Neural cell (in vitro differentiated cells): ENCODE measurements around the gene UQCRQ. TPM values are rescaled to one million over a fixed set of nuclear protein-coding genes. Genes with fewer than 3 reads are reported as not detected.

Experiments used
- H2AFZ ChIP-seq: fragments of 200-600, 300-800 bp; sonication (generic), shearing (Covaris generic); 2 replicates; pipeline ENCODE4 v1.6.0; 2014; ENCODE audit warnings: low read depth, mild to moderate bottlenecking, antibody characterized with exemption, low read length, moderate library complexity
- H3F3A ChIP-seq: fragments of 200-600 bp; shearing (Covaris generic); 2 replicates; pipeline ENCODE4 v1.6.1; 2016; ENCODE audit warnings: mild to moderate bottlenecking, moderate library complexity, mixed read lengths, antibody characterized with exemption, low read length; ENCODE audit not compliant: insufficient read depth, poor library complexity, severe bottlenecking
- H3K27ac ChIP-seq: fragments of 200-600, 300-800 bp; sonication (generic), shearing (Covaris generic); 2 replicates; pipeline ENCODE4 v1.5.1; 2014; ENCODE audit warnings: mild to moderate bottlenecking, low read length, moderate library complexity
- H3K27me3 ChIP-seq: fragments of 300-800, 200-600 bp; sonication (generic), shearing (Covaris generic); 2 replicates; pipeline ENCODE4 v1.6.0; 2014; ENCODE audit warnings: mild to moderate bottlenecking, low read depth, low read length, moderate library complexity; ENCODE audit not compliant: insufficient read depth
- H3K36me3 ChIP-seq: fragments of 300-800, 200-600 bp; sonication (generic), shearing (Covaris generic); 2 replicates; pipeline ENCODE4 v1.5.1; 2014; ENCODE audit warnings: mild to moderate bottlenecking, antibody characterized with exemption, low read length, moderate library complexity; ENCODE audit not compliant: insufficient read depth
- H3K4me2 ChIP-seq: fragments of 300-800, 200-600 bp; sonication (generic), shearing (Covaris generic); 2 replicates; pipeline ENCODE4 v1.6.0; 2014; ENCODE audit warnings: mild to moderate bottlenecking, low read length
- H3K4me3 ChIP-seq: fragments of 300-800, 200-600 bp; sonication (generic), shearing (Covaris generic); 2 replicates; pipeline ENCODE4 v1.5.1; 2014; ENCODE audit warnings: mild to moderate bottlenecking, low read length, moderate library complexity
- H3K79me2 ChIP-seq: fragments of 200-600 bp; shearing (Covaris generic); replicated peaks from 2 replicates; pipeline ENCODE4 v1.6.0; 2014; ENCODE audit warnings: mild to moderate bottlenecking, low read length, moderate library complexity; ENCODE audit not compliant: insufficient read depth
- H3K9ac ChIP-seq: fragments of 300-800, 200-600 bp; sonication (generic), shearing (Covaris generic); 2 replicates; pipeline ENCODE4 v1.6.1; 2016; ENCODE audit warnings: mild to moderate bottlenecking, low read length, mixed read lengths
- H3K9me2 ChIP-seq: fragments of 200-600 bp; shearing (Covaris generic); 2 replicates; pipeline ENCODE4 v1.6.1; 2016; ENCODE audit warnings: mild to moderate bottlenecking, low read length, mixed read lengths; ENCODE audit not compliant: insufficient read depth
- H3K9me3 ChIP-seq: fragments of 200-600, 300-800 bp; sonication (generic), shearing (Covaris generic); 2 replicates; pipeline ENCODE4 v1.6.1; 2016; ENCODE audit warnings: mild to moderate bottlenecking, mixed run types, low read length, moderate library complexity, mixed read lengths
- H4K20me1 ChIP-seq: fragments of 200-600 bp; shearing (Covaris generic); 2 replicates; pipeline ENCODE4 v1.6.1; 2016; ENCODE audit warnings: mild to moderate bottlenecking, mixed run types; ENCODE audit not compliant: insufficient read depth
- CTCF ChIP-seq: fragments of 450-650 bp; IDR thresholded peaks from 2 replicates; pipeline ENCODE4 v1.5.1; 2014; ENCODE audit warnings: antibody characterized with exemption, mild to moderate bottlenecking, moderate library complexity; ENCODE audit not compliant: poor library complexity, severe bottlenecking
- EP300 ChIP-seq: fragments of 450-650 bp; conservative IDR thresholded peaks from 2 replicates; pipeline ENCODE4 v1.6.1; 2014; ENCODE audit warnings: antibody characterized with exemption, mild to moderate bottlenecking, moderate library complexity; ENCODE audit not compliant: poor library complexity, severe bottlenecking
- EZH2 ChIP-seq: fragments of 200-600, 300-800 bp; shearing (Covaris generic), sonication (generic); IDR thresholded peaks from 2 replicates; pipeline ENCODE4 v1.6.1; 2014; ENCODE audit warnings: antibody characterized with exemption, low read length, borderline replicate concordance, mild to moderate bottlenecking; ENCODE audit not compliant: insufficient read depth, poor library complexity, severe bottlenecking
- MXI1 ChIP-seq: fragments of 450-650 bp; conservative IDR thresholded peaks from 2 replicates; pipeline ENCODE4 v1.6.1; 2014; ENCODE audit warnings: antibody characterized with exemption, mild to moderate bottlenecking; ENCODE audit not compliant: poor library complexity, severe bottlenecking
- POLR2AphosphoS5 ChIP-seq: IDR thresholded peaks from 2 replicates; pipeline ENCODE4 v1.6.1; 2012
- RAD21 ChIP-seq: fragments of 450-650 bp; conservative IDR thresholded peaks from 2 replicates; pipeline ENCODE4 v1.6.1; 2014; ENCODE audit warnings: antibody characterized with exemption, mild to moderate bottlenecking, moderate library complexity
- REST ChIP-seq: IDR thresholded peaks from 2 replicates; pipeline ENCODE4 v1.6.1; 2012; ENCODE audit warnings: borderline replicate concordance
- SMC3 ChIP-seq: fragments of 450-650 bp; conservative IDR thresholded peaks from 2 replicates; pipeline ENCODE4 v1.6.1; 2014; ENCODE audit warnings: antibody characterized with exemption, mild to moderate bottlenecking, moderate library complexity; ENCODE audit not compliant: poor library complexity
- TAF1 ChIP-seq: IDR thresholded peaks from 2 replicates; pipeline ENCODE4 v1.6.1; 2012; ENCODE audit warnings: low read depth
- polyA plus RNA-seq: library from polyadenylated mRNA; depleted of rRNA; stranded (reverse); fragments of >200 nt; gene quantifications from 2 replicates; pipeline ENCODE4 v1.2.3, GENCODE V29; 2014

UQCRQ gene
- polyA plus RNA-seq, 1 donor from 2014 or later, result 444 TPM

- Histone ChIP-seq H3K4me3 (peak overlapping the region; percentile 65), H3F3A (no peaks in the 10 kb centered on the region), H3K9ac (no peak overlapping the region), H2AFZ (no peak overlapping the region), H3K27ac (no peak overlapping the region), H3K9me2 (no peaks in the 10 kb centered on the region), H3K4me2 (no peak overlapping the region), H3K9me3 (no peaks in the 10 kb centered on the region), H3K27me3 (peaks cover 53% of the 10 kb centered on the region), H3K36me3 (no peaks in the 10 kb centered on the region), H4K20me1 (no peaks in the 10 kb centered on the region), H3K79me2 (no peaks in the 10 kb centered on the region)
- TF ChIP-seq MXI1 (no peak), CTCF (no peak), EP300 (no peak), TAF1 (no peak), SMC3 (no peak), REST (no peak), POLR2AphosphoS5 (no peak), RAD21 (no peak), EZH2 (no peak)
Measured at GRCh38 chr5:132831095-132831860, 35.2 kb upstream of the UQCRQ start.

GRCh38 chr5:132832612-132833011, 33.8 kb upstream of the UQCRQ start:
- Histone ChIP-seq H3K9me2 (no peaks in the 10 kb centered on the region), H3K79me2 (no peaks in the 10 kb centered on the region), H3K27me3 (peaks cover 40% of the 10 kb centered on the region), H3K36me3 (no peaks in the 10 kb centered on the region), H3K9ac (no peak overlapping the region), H4K20me1 (no peaks in the 10 kb centered on the region), H3K4me3 (no peak overlapping the region), H3K9me3 (no peaks in the 10 kb centered on the region), H3F3A (no peaks in the 10 kb centered on the region), H3K27ac (no peak overlapping the region), H2AFZ (no peak overlapping the region), H3K4me2 (no peak overlapping the region)
- TF ChIP-seq RAD21 (no peak), REST (no peak), TAF1 (no peak), SMC3 (no peak), MXI1 (no peak), POLR2AphosphoS5 (no peak), EZH2 (no peak), EP300 (no peak)
